Fibroblast of the aortic adventitia (primary cell): ENCODE measurements around the gene GPHA2. TPM values are rescaled to one million over a fixed set of nuclear protein-coding genes. Genes with fewer than 3 reads are reported as not detected.

Experiments
- DNase-seq: peaks from one replicate; pipeline ENCODE4 v3.0.0-alpha.2; 2010; ENCODE audit warnings: low read depth
- H3K4me3 ChIP-seq: 2 replicates; pipeline ENCODE4 v1.5.1; 2011; ENCODE audit warnings: low read depth, mild to moderate bottlenecking, control low read depth, low read length, moderate library complexity
- CTCF ChIP-seq: IDR thresholded peaks from 2 replicates; pipeline ENCODE4 v1.5.1; 2011; ENCODE audit warnings: mild to moderate bottlenecking, low read length, control low read depth, inconsistent platforms; ENCODE audit not compliant: insufficient read depth
- total RNA-seq: library from RNA; depleted of rRNA; stranded (reverse); fragments of >200 nt; gene quantifications from 2 replicates; pipeline ENCODE4 v1.2.3, GENCODE V29; 2012; ENCODE audit warnings: low replicate concordance

Gene GPHA2
- total RNA-seq, 1 donor: not detected

DNA sequence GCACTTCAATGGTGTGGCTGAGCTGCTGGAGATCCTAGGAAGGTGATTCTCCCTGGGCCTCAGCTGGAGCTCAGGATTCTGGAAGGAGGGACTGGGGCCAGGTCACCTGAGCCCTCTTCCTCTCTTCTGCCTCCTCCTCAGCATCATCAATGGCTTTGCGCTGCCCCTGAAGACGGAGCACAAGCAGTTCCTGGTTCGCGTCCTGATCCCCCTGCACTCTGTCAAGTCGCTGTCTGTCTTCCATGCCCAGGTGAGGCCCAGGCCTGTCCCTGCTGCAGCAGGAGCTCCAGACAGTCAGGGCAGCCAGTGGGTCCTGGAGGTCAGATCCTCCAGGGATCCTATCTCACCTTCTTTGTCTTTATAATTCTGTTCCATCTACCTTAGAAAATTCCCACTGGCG is 5.4 kb downstream of the GPHA2 start:
- H3K4me3 ChIP-seq: no peak overlapping the region
- TF ChIP-seq CTCF: no peak
- no peak for DNase-seq

DNA sequence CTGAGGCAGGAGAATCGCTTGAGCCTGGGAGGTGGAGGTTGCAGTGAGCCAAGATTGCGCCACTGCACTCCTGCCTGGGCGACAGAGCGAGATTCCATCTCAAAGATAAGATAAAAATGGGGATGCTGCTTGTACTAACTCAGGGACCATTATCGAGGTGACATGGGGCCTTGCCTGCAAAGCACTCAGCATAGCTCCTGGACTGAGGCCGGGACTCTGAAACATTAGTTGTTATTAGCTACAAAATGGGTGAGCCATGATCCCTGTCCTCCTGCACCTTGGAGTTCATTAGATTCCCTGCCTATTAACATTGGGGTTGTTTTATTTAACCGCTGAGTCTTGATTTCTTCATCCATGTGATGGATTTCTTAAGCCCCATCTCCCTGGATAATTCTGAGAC is 6.1 kb downstream of the GPHA2 start:
- no peak for DNase-seq
- no peak overlapping the region for H3K4me3 ChIP-seq
- TF ChIP-seq CTCF: no peak

DNA sequence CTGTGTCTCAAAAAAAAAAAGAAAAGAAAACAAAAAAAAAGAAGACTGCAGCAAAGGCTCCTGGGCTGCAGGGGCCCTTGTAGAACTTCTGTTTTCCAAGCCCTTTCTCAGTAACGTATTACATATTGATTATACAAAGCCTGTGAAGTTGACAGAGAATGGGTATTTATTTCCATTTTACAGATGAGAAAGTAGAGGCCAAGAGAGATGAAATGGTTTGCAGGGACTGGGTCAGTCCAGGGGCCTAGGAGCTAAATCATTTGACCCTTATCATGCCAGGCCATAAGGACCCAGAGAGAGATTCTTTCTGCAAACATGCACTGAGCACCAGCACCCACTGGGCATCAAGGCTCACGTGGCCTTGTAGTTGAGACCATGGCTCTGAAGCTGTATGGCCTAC is 6.7 kb downstream of the GPHA2 start:
- TF ChIP-seq CTCF: no peak
- no peak for DNase-seq
- H3K4me3 ChIP-seq: no peak overlapping the region

- DNase-seq: no peak
- TF ChIP-seq CTCF: no peak
These were observed 9.0 kb downstream of the GPHA2 start for GRCh38 chr11:64926689-64927088.

GRCh38 chr11:64925536-64926436 is 9.9 kb downstream of the GPHA2 start:
- DNase-seq: no peak
- no peak for TF ChIP-seq CTCF
- peak overlapping the region; percentile 84 for H3K4me3 ChIP-seq

More at GRCh38 chr11:64926689-64927088, 9.0 kb downstream of the GPHA2 start:
- H3K4me3 ChIP-seq: no peak overlapping the region

GRCh38 chr11:64924910-64925284 is 10.8 kb downstream of the GPHA2 start:
- peak overlapping the region; percentile 84 for H3K4me3 ChIP-seq
- no peak for TF ChIP-seq CTCF
- DNase-seq: no peak
